K562 (cell line): ENCODE results near the gene NAA80. TPM values are rescaled to one million over a fixed set of nuclear protein-coding genes. Genes with fewer than 3 reads are reported as not detected.

Source experiments
- BCOR ChIP-seq: fragments of 450-650 bp; IDR thresholded peaks from 2 replicates; pipeline ENCODE4 v1.6.1; 2016
- CTCF ChIP-seq, 3 experiments: IDR thresholded peaks in 2 of 3; conservative IDR thresholded peaks in 1 of 3; 2 replicates each; pipeline ENCODE4 v1.5.1; 2011 to 2012; ENCODE audit warnings: low read length in 3 of 3, mild to moderate bottlenecking in 3 of 3, control low read depth in 2 of 3, improper control_type of control experiment in 1 of 3, inconsistent platforms in 1 of 3, low read depth in 1 of 3, mixed read lengths in 1 of 3, moderate library complexity in 1 of 3; ENCODE audit not compliant: insufficient read depth in 2 of 3
- FOXM1 ChIP-seq, 2 experiments: fragments of 450-650 bp in 1 of 2; sonication (generic) in 1 of 2; formaldehyde crosslinking in 1 of 2; IDR thresholded peaks; 2 replicates each; pipeline versions ENCODE4 v1.6.1 to v1.9.0; 2017 to 2022; ENCODE audit warnings: low read depth in 2 of 2, mild to moderate bottlenecking in 2 of 2, missing genetic modification reagents in 1 of 2, moderate library complexity in 1 of 2
- FUS ChIP-seq: fragments of 200-400 bp; formaldehyde crosslinking; optimal IDR thresholded peaks from 2 replicates; pipeline ENCODE3; 2017; ENCODE audit warnings: low read depth, low read length
- HMBOX1 ChIP-seq: sonication (generic); IDR thresholded peaks from 2 replicates; pipeline ENCODE4 v1.6.1; 2016
- IRF2 ChIP-seq: sonication (generic); formaldehyde crosslinking; IDR thresholded peaks from 2 replicates; pipeline ENCODE4 v1.8.1; 2022; ENCODE audit warnings: mild to moderate bottlenecking, missing genetic modification reagents
- MYNN ChIP-seq, 2 experiments: sonication (generic); formaldehyde crosslinking in 1 of 2; IDR thresholded peaks; 2 replicates each; pipeline versions ENCODE4 v1.5.0 to v1.6.1; 2016 to 2020; ENCODE audit warnings: antibody characterized with exemption in 1 of 2, missing genetic modification reagents in 1 of 2
- NELFE ChIP-seq: IDR thresholded peaks from 2 replicates; pipeline ENCODE4 v1.6.1; 2011; ENCODE audit warnings: mild to moderate bottlenecking; ENCODE audit not compliant: insufficient read depth, insufficient read length
- PHF21A ChIP-seq: fragments of 450-650 bp; IDR thresholded peaks from 2 replicates; pipeline ENCODE4 v1.6.1; 2017; ENCODE audit warnings: low read depth, borderline replicate concordance
- POLR2G ChIP-seq: fragments of 200-400 bp; formaldehyde crosslinking; IDR thresholded peaks from 2 replicates; pipeline ENCODE4 v1.6.1; 2017; ENCODE audit warnings: low read depth, mild to moderate bottlenecking, antibody characterized with exemption, low read length, moderate library complexity
- SREBF2 ChIP-seq: sonication (generic); formaldehyde crosslinking; IDR thresholded peaks from 2 replicates; pipeline ENCODE4 v1.4.0; 2020; ENCODE audit warnings: mild to moderate bottlenecking, missing genetic modification reagents
- TRIM24 ChIP-seq, 2 experiments: fragments of 450-650 bp; IDR thresholded peaks; 2 replicates each; pipeline ENCODE4 v1.6.1; 2016
- ZFP1 ChIP-seq: fragments of 450-650 bp; formaldehyde crosslinking; IDR thresholded peaks from 2 replicates; pipeline ENCODE4 v1.4.0; 2020; ENCODE audit warnings: mild to moderate bottlenecking, mixed read lengths
- ZFP30 ChIP-seq: fragments of 250-450 bp; sonication (Bioruptor Pico); IDR thresholded peaks from 2 replicates; pipeline ENCODE4 v1.8.0; 2022; ENCODE audit warnings: moderate library complexity, mild to moderate bottlenecking, inconsistent platforms, borderline replicate concordance
- ZKSCAN1 ChIP-seq: fragments of 150-350 bp; IDR thresholded peaks from 2 replicates; pipeline ENCODE4 v1.6.1; 2016; ENCODE audit warnings: low read depth, low read length
- ZNF134 ChIP-seq: fragments of 250-450 bp; sonication (Bioruptor Pico); conservative IDR thresholded peaks from 2 replicates; pipeline ENCODE4 v1.4.0; 2020
- ZSCAN32 ChIP-seq: fragments of 450-650 bp; formaldehyde crosslinking; IDR thresholded peaks from 2 replicates; pipeline ENCODE4 v1.4.0; 2020; ENCODE audit warnings: mild to moderate bottlenecking, moderate library complexity
- polyA plus RNA-seq, 8 experiments: library from polyadenylated mRNA; depleted of rRNA in 4 of 8; stranded (reverse) in 5 of 8; unstranded in 3 of 8; fragments of >200 nt; fragmentation: Nextera tagmentation in 2 of 8; fragmentation: Illumina TruSeq in 1 of 8; extraction: Ambion mirVana in 2 of 8; extraction: Trizol in 1 of 8; gene quantifications; 2 replicates each; pipeline versions ENCODE4 v1.2.1 to v1.2.3, GENCODE V29; 2011 to 2014; ENCODE audit warnings: inconsistent platforms in 1 of 8, missing spikeins in 1 of 8
- total RNA-seq, 7 experiments: library from RNA; depleted of rRNA in 6 of 7; stranded (reverse); fragments of >200 nt in 6 of 7; fragmentation: Illumina TruSeq in 2 of 7; extraction: Trizol in 2 of 7; gene quantifications; 2 replicates each; pipeline versions ENCODE4 v1.2.1 to v1.2.3, GENCODE V29; 2011 to 2021; ENCODE audit warnings: low replicate concordance in 1 of 7
- TF ChIP-seq, protein P1 (sequence below), 2 experiments: IDR thresholded peaks; 2 replicates each; pipeline ENCODE4 v1.6.1; 2012; ENCODE audit warnings: improper control_type of control experiment in 2 of 2, low read depth in 2 of 2, low read length in 2 of 2, borderline replicate concordance in 1 of 2
- TF ChIP-seq, protein P2 (sequence below): fragments of 450-650 bp; IDR thresholded peaks from 2 replicates; pipeline ENCODE4 v1.6.1; 2018; ENCODE audit not compliant: partially characterized antibody

Gene NAA80
- total and polyA plus RNA-seq, 9 of the 15 experiments (the other 6 are each of a cell fraction or from before 2014, with no cell fraction given): 0.82 to 24.0 (median 8.6) TPM

DNA sequence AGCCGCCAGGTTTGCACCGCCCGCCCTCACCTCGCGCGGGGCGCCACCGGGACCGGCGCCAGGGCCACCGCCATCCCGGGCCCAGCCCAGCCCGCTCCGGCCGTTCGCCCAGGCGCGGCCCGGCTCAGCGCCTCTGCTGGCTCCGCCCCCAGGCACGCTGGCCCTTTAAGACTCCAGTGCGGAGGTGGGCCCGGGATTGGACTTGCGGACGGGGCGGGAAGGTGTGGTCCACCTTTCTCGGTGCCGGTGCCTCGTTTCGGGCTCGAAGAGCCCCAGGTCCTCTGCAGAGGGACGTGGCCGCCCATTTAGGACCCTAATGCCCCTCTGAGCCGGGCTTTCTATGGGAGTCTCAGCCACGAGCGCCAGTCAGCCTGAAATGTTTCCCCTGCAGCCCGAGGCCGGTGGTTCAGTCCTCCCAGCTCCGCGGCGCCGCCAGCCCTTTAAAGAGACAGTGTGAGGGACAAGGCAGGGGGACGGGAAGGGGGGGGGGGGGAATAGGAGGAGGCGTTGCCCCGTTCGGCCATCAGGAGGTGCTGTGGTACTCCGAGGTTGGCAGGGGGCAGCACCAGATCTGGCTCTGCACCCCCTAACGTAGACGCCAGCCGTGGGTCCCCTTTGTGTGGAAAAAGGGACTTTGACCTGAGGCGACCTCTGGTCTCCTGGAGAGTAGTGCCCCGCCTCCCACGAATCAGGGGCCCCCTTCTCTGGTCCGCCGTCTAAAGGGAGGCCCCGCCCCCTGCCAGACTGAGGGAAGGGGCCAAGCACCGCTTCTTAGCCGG lies 22.3 kb upstream of the NAA80 start (continued):
- TF ChIP-seq, protein P1, sequence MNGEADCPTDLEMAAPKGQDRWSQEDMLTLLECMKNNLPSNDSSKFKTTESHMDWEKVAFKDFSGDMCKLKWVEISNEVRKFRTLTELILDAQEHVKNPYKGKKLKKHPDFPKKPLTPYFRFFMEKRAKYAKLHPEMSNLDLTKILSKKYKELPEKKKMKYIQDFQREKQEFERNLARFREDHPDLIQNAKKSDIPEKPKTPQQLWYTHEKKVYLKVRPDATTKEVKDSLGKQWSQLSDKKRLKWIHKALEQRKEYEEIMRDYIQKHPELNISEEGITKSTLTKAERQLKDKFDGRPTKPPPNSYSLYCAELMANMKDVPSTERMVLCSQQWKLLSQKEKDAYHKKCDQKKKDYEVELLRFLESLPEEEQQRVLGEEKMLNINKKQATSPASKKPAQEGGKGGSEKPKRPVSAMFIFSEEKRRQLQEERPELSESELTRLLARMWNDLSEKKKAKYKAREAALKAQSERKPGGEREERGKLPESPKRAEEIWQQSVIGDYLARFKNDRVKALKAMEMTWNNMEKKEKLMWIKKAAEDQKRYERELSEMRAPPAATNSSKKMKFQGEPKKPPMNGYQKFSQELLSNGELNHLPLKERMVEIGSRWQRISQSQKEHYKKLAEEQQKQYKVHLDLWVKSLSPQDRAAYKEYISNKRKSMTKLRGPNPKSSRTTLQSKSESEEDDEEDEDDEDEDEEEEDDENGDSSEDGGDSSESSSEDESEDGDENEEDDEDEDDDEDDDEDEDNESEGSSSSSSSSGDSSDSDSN (IDR thresholded peaks at IDR 0.05; ENCODE audit: borderline replicate concordance in 1 of 2, low read depth in 2 of 2, low read length in 2 of 2): no peak
- TF ChIP-seq HMBOX1 (no peak), ZNF134 (CRISPR knock-in tag) (no peak), ZSCAN32 (CRISPR knock-in tag) (no peak), ZFP1 (CRISPR knock-in tag) (no peak), FOXM1 (IDR thresholded peaks at IDR 0.05; ENCODE audit: low read depth) (peak; percentile 100), FOXM1 (CRISPR knock-in tag; IDR thresholded peaks at IDR 0.05; ENCODE audit: low read depth) (no peak), ZKSCAN1 (no peak), PHF21A (no peak), NELFE (no peak), FUS (no peak), POLR2G (peak; percentile 78), IRF2 (CRISPR knock-in tag) (no peak), MYNN (IDR thresholded peaks at IDR 0.05) (no peak), MYNN (CRISPR knock-in tag; IDR thresholded peaks at IDR 0.05) (no peak), TRIM24 (IDR thresholded peaks at IDR 0.05) (no peak), SREBF2 (CRISPR knock-in tag) (no peak), CTCF (IDR thresholded peaks at IDR 0.05 in 2 of 3, conservative IDR thresholded peaks at IDR 0.05 in 1 of 3; ENCODE audit: insufficient read depth in 2 of 3, low read depth in 1 of 3, low read length in 3 of 3) (peak; percentile 35 to 72 (median 53); a peak in 5 of 6 replicates), ZFP30 (CRISPR knock-in tag) (no peak), BCOR (no peak)
- TF ChIP-seq, protein P2, sequence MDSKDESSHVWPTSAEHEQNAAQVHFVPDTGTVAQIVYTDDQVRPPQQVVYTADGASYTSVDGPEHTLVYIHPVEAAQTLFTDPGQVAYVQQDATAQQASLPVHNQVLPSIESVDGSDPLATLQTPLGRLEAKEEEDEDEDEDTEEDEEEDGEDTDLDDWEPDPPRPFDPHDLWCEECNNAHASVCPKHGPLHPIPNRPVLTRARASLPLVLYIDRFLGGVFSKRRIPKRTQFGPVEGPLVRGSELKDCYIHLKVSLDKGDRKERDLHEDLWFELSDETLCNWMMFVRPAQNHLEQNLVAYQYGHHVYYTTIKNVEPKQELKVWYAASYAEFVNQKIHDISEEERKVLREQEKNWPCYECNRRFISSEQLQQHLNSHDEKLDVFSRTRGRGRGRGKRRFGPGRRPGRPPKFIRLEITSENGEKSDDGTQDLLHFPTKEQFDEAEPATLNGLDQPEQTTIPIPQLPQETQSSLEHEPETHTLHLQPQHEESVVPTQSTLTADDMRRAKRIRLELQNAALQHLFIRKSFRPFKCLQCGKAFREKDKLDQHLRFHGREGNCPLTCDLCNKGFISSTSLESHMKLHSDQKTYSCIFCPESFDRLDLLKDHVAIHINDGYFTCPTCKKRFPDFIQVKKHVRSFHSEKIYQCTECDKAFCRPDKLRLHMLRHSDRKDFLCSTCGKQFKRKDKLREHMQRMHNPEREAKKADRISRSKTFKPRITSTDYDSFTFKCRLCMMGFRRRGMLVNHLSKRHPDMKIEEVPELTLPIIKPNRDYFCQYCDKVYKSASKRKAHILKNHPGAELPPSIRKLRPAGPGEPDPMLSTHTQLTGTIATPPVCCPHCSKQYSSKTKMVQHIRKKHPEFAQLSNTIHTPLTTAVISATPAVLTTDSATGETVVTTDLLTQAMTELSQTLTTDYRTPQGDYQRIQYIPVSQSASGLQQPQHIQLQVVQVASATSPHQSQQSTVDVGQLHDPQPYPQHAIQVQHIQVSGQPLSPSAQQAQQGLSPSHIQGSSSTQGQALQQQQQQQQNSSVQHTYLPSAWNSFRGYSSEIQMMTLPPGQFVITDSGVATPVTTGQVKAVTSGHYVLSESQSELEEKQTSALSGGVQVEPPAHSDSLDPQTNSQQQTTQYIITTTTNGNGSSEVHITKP: peak; percentile 100
